Transverse colon (tissue), 3 donors: ENCODE measurements around the gene DUSP3.

Source experiments
- POLR2A ChIP-seq: fragments of 450-650 bp; IDR thresholded peaks from one replicate; pipeline ENCODE4 v1.6.1; 2016; ENCODE audit warnings: antibody characterized with exemption, mild to moderate bottlenecking, moderate library complexity
- TF ChIP-seq, protein P1 (sequence below), 5 experiments: fragments of 200-600 bp in 3 of 5; fragments of 450-650 bp in 2 of 5; sonication (generic) in 3 of 5; IDR thresholded peaks; 1 replicate in 2 of 5; 2 replicates in 3 of 5; pipeline ENCODE4 v1.5.1; 2016 to 2017; ENCODE audit warnings: antibody characterized with exemption in 5 of 5, inconsistent platforms in 3 of 5, mild to moderate bottlenecking in 2 of 5, moderate library complexity in 1 of 5

DNA sequence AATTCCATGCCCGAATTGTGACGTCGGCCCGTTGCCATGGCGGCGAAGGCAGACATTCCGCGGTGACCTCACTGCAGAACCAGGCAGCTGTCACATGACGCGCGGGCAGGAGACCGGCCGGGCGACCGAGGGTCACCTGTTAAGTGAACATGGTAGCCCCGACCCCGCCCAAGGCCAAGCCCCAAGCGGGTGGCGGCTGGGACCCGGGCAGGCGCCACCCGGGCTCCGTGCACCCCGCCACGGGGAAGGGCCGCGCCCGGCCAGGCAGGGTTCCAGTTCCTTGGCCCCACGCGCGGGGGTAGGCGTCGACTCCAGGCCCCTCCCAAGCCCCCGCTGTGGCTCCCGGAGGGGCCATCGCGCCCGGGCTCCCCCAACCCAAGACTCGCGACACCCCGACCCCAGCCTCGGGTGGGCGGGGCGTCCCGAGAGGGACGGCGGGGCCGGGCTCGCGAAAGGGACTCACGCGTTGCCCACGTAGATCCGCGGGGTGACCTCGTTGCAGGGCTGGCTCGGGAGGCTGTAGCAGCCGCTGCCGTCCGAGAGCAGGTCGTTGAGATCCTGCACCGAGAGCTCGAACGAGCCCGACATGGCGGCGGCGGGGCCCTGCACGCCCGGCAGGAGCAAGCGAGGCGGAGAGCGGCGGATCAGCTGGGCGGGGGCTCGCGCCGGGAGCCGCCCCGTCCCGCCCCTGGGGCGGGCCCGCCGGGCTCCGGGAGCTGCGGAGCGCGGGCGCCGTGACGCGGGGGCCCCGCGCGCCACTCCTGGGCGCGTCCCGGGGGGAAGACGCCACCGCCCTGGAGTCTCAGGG is at the start of gene DUSP3:
- TF ChIP-seq, protein P1, sequence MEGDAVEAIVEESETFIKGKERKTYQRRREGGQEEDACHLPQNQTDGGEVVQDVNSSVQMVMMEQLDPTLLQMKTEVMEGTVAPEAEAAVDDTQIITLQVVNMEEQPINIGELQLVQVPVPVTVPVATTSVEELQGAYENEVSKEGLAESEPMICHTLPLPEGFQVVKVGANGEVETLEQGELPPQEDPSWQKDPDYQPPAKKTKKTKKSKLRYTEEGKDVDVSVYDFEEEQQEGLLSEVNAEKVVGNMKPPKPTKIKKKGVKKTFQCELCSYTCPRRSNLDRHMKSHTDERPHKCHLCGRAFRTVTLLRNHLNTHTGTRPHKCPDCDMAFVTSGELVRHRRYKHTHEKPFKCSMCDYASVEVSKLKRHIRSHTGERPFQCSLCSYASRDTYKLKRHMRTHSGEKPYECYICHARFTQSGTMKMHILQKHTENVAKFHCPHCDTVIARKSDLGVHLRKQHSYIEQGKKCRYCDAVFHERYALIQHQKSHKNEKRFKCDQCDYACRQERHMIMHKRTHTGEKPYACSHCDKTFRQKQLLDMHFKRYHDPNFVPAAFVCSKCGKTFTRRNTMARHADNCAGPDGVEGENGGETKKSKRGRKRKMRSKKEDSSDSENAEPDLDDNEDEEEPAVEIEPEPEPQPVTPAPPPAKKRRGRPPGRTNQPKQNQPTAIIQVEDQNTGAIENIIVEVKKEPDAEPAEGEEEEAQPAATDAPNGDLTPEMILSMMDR (IDR thresholded peaks at IDR 0.05) = peak in 1 of 5 experiments; percentile 24
- peak; percentile 89 for TF ChIP-seq POLR2A
